ENCODE measurements around the gene FAM241B. TPM values are rescaled to one million over a fixed set of nuclear protein-coding genes. Genes with fewer than 3 reads are reported as not detected.

The FAM241B gene
- 2.1 and 3.6 TPM in 2 replicates for total RNA-seq

DNA sequence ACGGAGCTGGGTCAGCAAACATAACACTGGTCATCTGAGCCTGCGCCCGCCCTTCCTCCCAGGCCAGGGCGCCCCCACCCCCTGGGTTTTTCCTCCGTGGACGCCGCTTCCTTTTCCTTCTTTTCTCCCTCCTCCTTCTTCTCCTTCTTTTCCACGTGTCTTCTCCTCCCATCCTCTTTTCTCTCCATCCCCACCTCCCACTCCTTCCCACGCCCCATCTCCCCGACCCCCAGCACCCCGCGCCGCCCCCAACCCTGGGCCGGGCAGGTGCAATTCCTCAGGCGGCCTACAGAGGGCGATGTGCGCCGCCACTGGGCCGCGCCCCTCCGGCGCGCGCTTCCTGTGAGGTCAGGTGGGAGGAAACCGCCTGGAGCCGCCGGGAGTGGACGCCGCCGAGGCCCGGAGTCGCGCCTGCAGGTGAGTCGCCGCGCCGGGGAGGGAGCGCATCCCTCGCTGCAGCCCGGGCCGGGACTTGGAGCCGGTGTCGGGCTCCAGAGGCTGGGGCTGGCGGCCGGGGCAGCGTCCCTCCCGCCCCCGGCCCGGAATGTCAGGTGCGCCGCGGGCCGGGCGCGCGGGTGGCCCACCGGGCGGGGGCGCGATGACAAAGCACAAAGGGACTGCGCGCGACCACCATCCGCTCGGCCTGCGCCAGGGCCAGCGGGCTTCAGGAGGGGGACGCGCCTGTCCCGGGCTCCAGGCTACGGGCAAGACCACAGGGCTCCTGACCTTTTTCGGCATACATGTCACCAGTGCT, at the start of gene FAM241B:
TSS of gene FAM241B (plus strand) at position 351 of the 754 bp plus-strand sequence. CDS start 1,497 bp downstream, outside the sequence.

Other genes with a start within 250 kb of the FAM241B start
- gene TACR2, start 213.3 kb upstream of the FAM241B start, total RNA-seq: 0.28 TPM in 1 of 2 replicates, not detected in the other
- 12.0 and 18.0 TPM in 2 replicates for gene TSPAN15, start 178.8 kb upstream of the FAM241B start, total RNA-seq
- gene NEUROG3, start 56.8 kb upstream of the FAM241B start, total RNA-seq: not detected in 2 replicates
- gene COL13A1, start 171.7 kb downstream of the FAM241B start, total RNA-seq: 0.19 and 1.3 TPM in 2 replicates

All from airway epithelial cell (primary cell).